ENCODE measurements around the gene BCL11A. TPM values are rescaled to one million over a fixed set of nuclear protein-coding genes. Genes with fewer than 3 reads are reported as not detected.
A peak's percentile ranks its signal among the peaks of the same experiment; 100 is the strongest.

Gene BCL11A
- polyA plus RNA-seq, 1 donor from 2014 or later, result 189 TPM

DNA sequence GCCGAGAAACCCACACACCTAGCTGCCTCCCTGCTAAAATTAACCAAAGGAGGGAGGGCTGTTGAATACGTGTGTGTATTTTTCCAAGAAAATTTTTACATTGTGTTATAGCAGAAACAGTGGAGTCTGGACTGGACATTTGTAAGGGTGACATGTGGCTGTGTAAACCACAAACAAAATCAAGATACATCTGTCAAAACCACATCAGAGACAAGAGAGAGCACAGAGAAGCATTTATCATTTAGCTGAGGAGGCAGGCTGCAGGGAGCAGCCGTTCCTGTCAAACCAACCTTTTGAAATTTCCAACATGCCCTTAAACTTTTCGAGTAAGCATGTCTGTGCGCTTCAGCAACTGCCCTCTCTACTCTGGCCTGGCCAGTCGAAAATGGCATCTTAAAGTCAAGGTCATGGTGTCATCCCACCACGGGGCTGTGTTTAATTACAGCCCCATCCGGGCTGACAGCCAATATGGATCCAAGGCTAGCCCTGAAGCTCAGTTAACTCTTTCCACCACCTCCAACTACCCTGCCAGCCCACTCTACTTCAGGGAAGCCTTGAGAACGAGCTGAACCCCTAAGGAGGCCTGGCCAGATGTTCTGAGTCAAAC lies 8.4 kb downstream of the BCL11A start:
- peaks cover 4% of the 10 kb centered on the region for H3K36me3 Mint-ChIP-seq

DNA sequence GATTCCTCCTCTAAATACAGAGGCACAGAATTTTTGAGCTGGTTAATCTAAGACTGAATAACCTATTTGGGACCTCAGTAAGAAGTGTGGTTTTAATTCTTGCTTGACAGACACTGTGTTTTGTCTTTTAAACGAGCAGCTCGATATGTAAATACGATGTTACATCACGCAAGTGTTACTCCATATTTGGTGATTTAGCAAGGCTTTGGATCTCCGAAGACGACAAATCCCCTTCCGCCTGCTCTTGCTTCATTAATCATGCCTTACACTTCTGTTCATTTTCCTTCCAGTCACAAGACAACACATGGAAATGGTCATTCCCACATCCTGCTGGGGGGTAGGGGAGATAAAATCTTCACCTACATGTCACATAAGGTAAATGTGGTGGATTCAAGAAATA lies 9.4 kb downstream of the BCL11A start:
- H3K36me3 Mint-ChIP-seq, result peaks cover 4% of the 10 kb centered on the region

More for the DNA sequence above, 8.4 kb downstream of the BCL11A start:
- peak overlapping the region; percentile 75 to 92 (median 84) for H3K27ac Mint-ChIP-seq
- H3K4me1 Mint-ChIP-seq, result peaks cover 58 to 83% (median 73%) of the 10 kb centered on the region in 3 donors
- no peaks in the 10 kb centered on the region for H3K9me3 Mint-ChIP-seq
- H3K4me3 Mint-ChIP-seq, result peak overlapping the region; percentile 67 to 99 (median 90)
- no peaks in the 10 kb centered on the region for H3K27me3 Mint-ChIP-seq

DNA sequence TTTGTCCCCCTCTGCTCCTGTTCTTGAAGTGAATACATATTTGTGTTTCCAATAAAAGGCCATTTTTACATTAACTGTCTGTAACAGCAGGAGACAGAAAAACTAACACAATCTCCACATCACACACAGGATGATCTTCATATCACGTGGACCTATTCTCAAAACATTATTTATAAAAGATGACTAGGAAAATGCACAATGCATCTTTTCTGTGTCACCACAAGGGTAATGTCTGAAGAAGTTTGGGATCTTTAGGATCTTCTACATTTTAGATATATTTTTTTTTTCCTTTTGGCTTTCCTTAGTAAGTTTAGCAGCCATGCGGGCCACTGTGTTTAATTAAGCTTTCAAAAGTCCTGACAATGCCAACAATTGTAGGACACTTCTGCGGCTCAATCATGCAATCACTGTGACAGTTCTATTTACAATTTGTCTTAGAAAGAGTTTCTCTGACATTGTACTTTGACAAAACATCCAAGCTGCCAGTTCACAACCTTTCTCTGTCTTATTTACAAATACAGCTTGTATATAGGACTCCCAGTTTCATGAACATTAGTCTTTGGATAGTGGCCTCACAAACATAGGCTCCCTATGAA lies 12.3 kb downstream of the BCL11A start:
- Mint-ChIP-seq H3K36me3 (peaks cover 2% of the 10 kb centered on the region), H3K4me1 (peaks cover 61 to 76% (median 74%) of the 10 kb centered on the region in 3 donors), H3K9me3 (no peaks in the 10 kb centered on the region), H3K27ac (no peak overlapping the region), H3K4me3 (peak overlapping the region in 1 of 4 donors; percentile 41), H3K27me3 (no peaks in the 10 kb centered on the region)

More for the DNA sequence above, 9.4 kb downstream of the BCL11A start:
- Mint-ChIP-seq H3K9me3 (no peaks in the 10 kb centered on the region), H3K27me3 (no peaks in the 10 kb centered on the region), H3K27ac (peak overlapping the region; percentile 75 to 92 (median 84)), H3K4me1 (peaks cover 60 to 86% (median 81%) of the 10 kb centered on the region in 3 donors), H3K4me3 (peak overlapping the region; percentile 41 to 88 (median 76))

DNA sequence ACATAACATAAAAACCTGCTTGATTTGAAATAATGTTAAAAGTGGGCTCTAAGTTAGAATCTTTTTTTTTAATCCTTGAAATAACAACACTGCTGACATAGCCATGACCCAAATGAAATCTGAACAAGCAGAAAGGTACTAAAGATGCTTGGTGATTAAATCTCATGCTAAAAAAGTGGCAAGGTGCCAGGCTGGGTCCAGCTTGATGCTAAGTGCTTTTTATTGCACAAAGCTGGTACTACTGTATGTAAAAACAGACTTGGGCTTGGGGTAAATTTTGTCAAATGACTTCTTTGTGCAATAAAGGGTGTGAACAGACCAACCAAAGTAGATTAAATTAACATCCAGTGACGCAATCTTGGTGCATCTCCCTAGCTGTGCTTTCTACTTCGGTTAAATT lies 13.4 kb downstream of the BCL11A start:
- H3K4me1 Mint-ChIP-seq, result peaks cover 64 to 76% (median 73%) of the 10 kb centered on the region in 3 donors
- H3K27me3 Mint-ChIP-seq, result no peaks in the 10 kb centered on the region
- H3K36me3 Mint-ChIP-seq, result peaks cover 2% of the 10 kb centered on the region

DNA sequence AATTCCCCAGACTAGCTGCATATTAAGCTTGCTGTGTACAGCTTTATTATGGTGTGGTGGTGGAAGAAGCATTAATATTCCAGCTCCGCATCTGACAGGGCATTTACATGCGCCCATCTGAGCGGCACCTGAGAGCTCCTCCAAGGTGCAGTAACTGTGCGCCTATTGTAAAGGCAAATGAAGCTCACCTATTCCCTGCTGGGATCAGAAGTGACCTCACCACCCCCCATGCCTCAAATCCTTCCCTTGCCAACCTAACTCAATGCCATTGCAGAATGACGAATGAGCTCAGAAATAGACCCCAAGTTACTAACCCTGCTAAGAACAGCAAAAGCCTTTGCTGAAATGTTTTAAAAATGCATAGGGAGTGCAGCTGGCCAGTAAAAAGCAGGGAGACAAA lies 14.3 kb downstream of the BCL11A start:
- H3K27ac Mint-ChIP-seq, result peak overlapping the region in 1 of 3 donors; percentile 14
- peaks cover 6% of the 10 kb centered on the region for H3K36me3 Mint-ChIP-seq
- no peaks in the 10 kb centered on the region for H3K27me3 Mint-ChIP-seq
- no peak overlapping the region for H3K4me3 Mint-ChIP-seq
- no peaks in the 10 kb centered on the region for H3K9me3 Mint-ChIP-seq
- H3K4me1 Mint-ChIP-seq, result peaks cover 64 to 75% (median 73%) of the 10 kb centered on the region in 3 donors

More for the DNA sequence above, 13.4 kb downstream of the BCL11A start:
- H3K27ac Mint-ChIP-seq, result peak overlapping the region in 2 of 3 donors; percentile 31 to 73
- peak overlapping the region in 2 of 4 donors; percentile 17 to 23 for H3K4me3 Mint-ChIP-seq
- H3K9me3 Mint-ChIP-seq, result no peaks in the 10 kb centered on the region

DNA sequence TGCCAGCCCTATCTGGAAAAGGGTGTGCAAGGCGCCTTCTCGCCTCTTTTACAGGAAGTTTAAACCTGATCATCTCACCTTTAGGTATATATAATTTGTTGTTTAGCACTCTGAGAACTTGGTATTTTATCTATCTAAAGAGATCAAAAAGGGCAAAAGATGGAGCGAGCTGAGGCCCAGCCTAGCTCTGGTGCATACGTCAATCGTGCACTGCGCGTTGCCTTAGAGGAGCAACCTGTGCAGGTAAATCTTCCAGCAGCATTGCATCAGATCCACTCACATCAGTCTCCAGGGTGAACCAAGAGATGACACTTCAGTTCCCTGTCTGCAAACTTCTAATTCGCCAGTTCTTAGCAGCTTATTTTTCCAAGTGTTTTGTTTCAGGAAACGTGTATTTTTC lies 15.4 kb downstream of the BCL11A start:
- H3K36me3 Mint-ChIP-seq, result peaks cover 6% of the 10 kb centered on the region
- H3K27ac Mint-ChIP-seq, result peak overlapping the region; percentile 39 to 73 (median 72)
- peak overlapping the region in 2 of 4 donors; percentile 51 to 63 for H3K4me3 Mint-ChIP-seq
- peaks cover 65 to 79% (median 76%) of the 10 kb centered on the region in 3 donors for H3K4me1 Mint-ChIP-seq
- no peaks in the 10 kb centered on the region for H3K27me3 Mint-ChIP-seq
- no peaks in the 10 kb centered on the region for H3K9me3 Mint-ChIP-seq

DNA sequence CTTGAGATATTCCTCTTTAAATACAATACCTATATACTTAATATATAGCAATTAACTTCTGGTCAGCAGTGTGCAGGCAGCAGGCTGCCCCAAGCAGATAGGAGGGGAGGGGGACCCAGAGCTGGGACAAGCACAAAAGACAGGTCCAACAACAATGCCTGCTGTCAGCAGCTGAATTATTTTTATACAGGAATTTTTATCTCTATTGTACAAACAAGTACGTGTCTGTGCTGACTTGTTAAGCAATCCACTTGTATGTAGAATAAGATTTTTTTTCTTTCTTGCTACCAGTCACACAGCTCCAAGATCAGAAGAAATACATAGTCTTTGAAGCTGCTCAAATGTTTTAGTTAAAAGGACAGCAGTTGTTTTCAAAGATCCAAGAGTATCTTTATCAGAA lies 16.7 kb downstream of the BCL11A start:
- H3K4me1 Mint-ChIP-seq, result peaks cover 71 to 85% (median 80%) of the 10 kb centered on the region in 3 donors
- H3K36me3 Mint-ChIP-seq, result peaks cover 6% of the 10 kb centered on the region
- H3K27me3 Mint-ChIP-seq, result no peaks in the 10 kb centered on the region
- H3K9me3 Mint-ChIP-seq, result no peaks in the 10 kb centered on the region
- peak overlapping the region in 2 of 4 donors; percentile 88 to 93 for H3K4me3 Mint-ChIP-seq
- H3K27ac Mint-ChIP-seq, result peak overlapping the region in 1 of 3 donors; percentile 72

DNA sequence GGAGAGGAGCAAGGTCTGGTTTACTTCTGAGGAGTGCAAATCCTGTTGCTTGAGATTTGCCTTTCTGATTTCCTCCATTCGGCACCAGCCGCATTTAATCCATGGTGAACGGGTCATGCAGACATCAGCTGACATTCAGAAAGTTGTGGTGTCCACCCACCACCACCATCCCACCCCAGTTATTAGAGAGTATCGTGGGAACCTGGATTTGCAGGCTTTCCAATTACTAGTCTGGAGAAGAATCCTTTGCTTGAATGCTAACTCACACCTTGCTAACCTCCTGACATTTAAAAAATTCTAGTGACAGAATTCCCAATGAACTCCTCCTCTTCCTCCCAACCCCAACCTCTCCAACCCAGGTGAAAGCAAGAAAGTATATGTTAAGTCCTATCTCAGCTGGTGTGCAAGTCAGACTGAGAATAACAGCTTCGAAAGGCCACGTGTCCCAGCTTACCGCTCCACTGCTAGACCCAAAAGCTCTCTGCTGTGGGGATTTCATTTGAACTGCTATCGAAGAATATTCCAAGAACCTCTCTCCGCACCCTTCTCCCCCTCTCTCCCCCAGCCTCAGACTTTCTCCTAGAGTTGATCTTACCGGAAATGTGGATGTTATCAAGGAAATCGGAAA lies 17.7 kb downstream of the BCL11A start:
- peak overlapping the region; percentile 72 to 91 (median 91) for H3K27ac Mint-ChIP-seq
- peaks cover 4% of the 10 kb centered on the region for H3K36me3 Mint-ChIP-seq
- H3K27me3 Mint-ChIP-seq, result no peaks in the 10 kb centered on the region
- H3K4me3 Mint-ChIP-seq, result peak overlapping the region; percentile 67 to 93 (median 82)
- peaks cover 65 to 84% (median 77%) of the 10 kb centered on the region in 3 donors for H3K4me1 Mint-ChIP-seq
- H3K9me3 Mint-ChIP-seq, result no peaks in the 10 kb centered on the region

DNA sequence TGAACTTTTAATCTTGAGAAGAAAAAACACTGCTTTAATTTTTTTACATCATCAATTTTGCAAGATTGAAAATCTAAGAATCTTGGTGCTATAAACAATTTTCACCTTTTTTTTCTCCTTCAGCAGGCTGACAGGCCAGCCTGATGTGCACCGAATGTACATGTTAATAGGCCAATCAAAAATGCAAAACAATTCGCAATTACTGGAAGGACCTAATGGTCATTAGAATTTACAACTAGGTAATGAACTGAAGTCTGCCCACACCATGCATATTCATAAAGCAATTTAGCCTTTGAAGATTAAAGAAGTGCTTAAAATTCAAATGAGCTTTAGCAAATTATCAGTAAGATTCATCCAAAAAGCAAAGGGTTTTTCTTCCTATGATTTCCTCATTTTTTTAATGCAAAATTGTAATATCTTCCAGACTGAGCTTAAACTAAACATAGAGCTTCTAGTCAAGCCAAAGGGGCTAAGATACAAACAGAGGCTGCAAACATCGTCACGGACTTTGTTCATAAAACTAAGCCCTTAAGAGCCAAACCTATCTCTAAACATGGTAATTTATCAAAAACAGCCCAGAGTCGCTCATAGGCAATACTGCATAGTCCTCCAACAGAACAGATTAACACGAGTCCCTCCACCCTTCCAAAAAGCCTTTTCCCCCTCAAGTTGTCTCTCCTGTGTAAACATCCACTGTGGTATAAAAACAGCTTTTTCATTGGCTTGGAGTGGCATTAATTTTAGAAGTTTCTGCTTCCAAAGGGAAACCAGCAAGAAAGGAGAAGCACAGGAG lies 18.4 kb downstream of the BCL11A start:
- peak overlapping the region; percentile 2 to 93 (median 82) for H3K4me3 Mint-ChIP-seq
- no peaks in the 10 kb centered on the region for H3K27me3 Mint-ChIP-seq
- H3K4me1 Mint-ChIP-seq, result peaks cover 64 to 83% (median 77%) of the 10 kb centered on the region in 3 donors
- H3K27ac Mint-ChIP-seq, result peak overlapping the region; percentile 72 to 91 (median 91)
- H3K36me3 Mint-ChIP-seq, result peaks cover 4% of the 10 kb centered on the region
- H3K9me3 Mint-ChIP-seq, result no peaks in the 10 kb centered on the region

DNA sequence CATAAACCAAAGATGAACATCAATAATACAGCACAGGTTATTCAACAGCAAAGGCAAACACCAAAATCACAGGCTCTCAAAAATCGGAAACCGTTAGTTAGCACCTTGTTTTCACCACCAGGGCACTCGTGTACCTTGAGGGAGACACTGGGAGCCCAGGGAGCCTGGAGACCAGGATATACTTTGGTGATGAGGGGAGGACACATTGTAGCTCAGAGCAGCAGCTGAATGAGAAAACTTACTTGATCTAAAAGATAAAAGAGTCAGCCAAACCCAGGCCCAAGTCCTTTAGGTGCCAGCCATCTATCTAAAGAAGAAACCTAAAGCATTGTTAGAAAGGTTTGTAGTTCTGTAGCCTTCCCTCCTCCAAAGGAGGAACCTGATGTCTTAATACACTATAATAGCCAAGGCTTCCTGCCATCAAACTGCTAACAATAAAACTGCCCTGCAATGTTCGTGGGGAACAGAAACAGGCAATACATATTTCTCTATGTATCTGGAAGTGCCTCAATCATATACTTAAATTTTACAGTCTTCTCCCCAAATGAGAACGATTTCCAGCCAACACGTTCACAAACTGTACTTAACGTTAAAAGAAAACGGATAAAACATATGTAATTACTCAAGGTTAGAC lies 19.3 kb downstream of the BCL11A start:
- Mint-ChIP-seq H3K4me3 (peak overlapping the region; percentile 35 to 93 (median 82)), H3K4me1 (peaks cover 69 to 84% (median 82%) of the 10 kb centered on the region in 3 donors), H3K27me3 (no peaks in the 10 kb centered on the region)

DNA sequence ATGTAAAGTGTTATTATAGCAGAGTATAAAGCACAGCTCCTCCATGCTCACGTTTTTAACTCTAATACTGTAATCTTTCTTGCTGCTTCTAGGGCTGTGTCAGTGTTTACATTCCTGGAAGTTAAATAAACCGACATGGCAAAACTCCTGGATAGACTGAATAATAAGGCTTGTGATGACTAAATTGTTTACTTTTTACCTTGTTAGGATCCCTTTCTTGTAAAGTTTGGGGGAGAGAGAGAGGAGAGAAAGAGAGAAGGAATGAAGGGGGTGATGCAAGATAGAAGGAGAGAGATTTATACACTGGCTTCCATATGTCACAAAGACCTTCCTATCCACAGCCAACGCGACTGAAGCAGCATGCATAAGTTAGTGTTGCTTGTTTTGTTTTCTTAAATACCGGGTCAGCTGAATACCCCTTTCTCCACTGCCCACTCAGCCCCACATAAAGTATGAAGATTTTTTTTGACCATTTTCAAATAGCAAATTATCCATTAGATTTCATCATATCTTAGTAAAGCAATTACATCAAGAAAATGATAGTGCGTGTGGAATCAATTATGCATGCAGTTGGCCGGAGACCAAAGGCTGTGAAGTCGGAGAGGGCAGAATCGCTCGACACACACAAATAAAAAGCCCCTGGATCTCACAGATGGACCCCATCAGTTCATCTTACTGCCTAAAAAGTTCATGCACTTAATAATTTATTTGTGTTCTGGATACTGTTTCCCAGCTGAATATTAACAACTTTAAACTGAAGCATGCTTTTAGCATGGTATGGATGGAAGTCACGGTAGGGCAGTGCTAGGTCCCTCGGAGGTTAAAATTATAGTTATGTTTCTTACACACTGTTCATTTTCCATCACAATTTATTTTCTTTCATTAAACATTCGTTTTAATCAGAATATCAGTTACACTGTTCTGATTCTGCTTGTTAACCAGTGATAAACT lies 20.1 kb downstream of the BCL11A start:
- Mint-ChIP-seq H3K9me3 (no peaks in the 10 kb centered on the region), H3K4me3 (peak overlapping the region in 3 of 4 donors; percentile 75 to 93 (median 90)), H3K27ac (peak overlapping the region; percentile 54 to 91 (median 72)), H3K4me1 (peaks cover 71 to 86% (median 86%) of the 10 kb centered on the region in 3 donors), H3K36me3 (peaks cover 4% of the 10 kb centered on the region), H3K27me3 (no peaks in the 10 kb centered on the region)

More for the DNA sequence above, 19.3 kb downstream of the BCL11A start:
- Mint-ChIP-seq H3K36me3 (peaks cover 4% of the 10 kb centered on the region), H3K27ac (peak overlapping the region; percentile 54 to 72 (median 67)), H3K9me3 (no peaks in the 10 kb centered on the region)

DNA sequence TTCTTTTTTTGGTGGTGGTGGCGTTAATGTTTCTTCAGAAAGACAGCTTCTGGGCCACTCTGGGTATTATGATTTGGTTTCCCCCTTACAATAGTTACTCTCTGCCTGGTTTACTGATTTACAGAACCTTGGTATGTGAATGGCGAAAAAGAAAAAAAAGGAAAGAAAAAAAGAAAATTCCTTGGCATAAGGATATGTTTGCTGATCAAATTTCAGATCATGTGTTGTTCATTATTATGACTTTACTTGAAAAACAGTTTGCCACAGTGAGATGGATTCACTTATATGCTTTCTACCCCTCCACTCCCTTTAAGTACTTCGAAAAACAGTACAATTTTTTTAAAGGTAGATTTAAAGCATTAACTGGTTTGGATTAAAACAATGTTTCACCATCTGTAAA lies 21.0 kb downstream of the BCL11A start:
- Mint-ChIP-seq H3K9me3 (no peaks in the 10 kb centered on the region), H3K4me3 (peak overlapping the region; percentile 54 to 93 (median 82)), H3K4me1 (peaks cover 74 to 87% (median 87%) of the 10 kb centered on the region in 3 donors), H3K27ac (peak overlapping the region; percentile 72 to 91 (median 87)), H3K36me3 (peaks cover 4% of the 10 kb centered on the region), H3K27me3 (no peaks in the 10 kb centered on the region)

DNA sequence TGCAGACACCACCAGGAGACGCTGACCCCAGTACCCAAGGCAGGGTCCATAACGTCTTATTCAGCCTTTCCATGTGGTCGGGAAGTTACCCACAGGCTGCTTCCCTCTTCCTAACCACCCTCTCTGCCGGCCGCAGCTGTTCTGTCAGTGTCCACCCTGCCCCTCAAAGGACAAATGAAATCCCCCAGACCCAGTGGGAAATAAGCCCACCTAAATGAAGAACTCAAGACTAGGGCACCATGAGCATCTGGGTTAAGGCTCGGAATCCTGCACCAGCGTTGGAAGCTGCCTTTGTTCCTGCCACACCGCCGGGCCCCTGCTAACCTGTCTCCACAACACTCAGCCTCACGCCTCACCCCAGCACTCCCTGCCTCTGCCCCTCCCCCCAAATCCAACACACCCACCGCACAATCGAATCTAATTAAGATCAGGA lies 21.7 kb downstream of the BCL11A start:
- Mint-ChIP-seq H3K4me1 (peaks cover 78 to 91% (median 91%) of the 10 kb centered on the region in 3 donors), H3K27ac (peak overlapping the region; percentile 72 to 91 (median 87)), H3K36me3 (peaks cover 4% of the 10 kb centered on the region), H3K4me3 (peak overlapping the region; percentile 54 to 93 (median 82)), H3K9me3 (no peaks in the 10 kb centered on the region), H3K27me3 (no peaks in the 10 kb centered on the region)
